ENCODE measurements around the gene PPP1R27. TPM values are rescaled to one million over a fixed set of nuclear protein-coding genes. Genes with fewer than 3 reads are reported as not detected.

PPP1R27 gene
- total RNA-seq, 1 donor from 2014 or later: not detected

DNA sequence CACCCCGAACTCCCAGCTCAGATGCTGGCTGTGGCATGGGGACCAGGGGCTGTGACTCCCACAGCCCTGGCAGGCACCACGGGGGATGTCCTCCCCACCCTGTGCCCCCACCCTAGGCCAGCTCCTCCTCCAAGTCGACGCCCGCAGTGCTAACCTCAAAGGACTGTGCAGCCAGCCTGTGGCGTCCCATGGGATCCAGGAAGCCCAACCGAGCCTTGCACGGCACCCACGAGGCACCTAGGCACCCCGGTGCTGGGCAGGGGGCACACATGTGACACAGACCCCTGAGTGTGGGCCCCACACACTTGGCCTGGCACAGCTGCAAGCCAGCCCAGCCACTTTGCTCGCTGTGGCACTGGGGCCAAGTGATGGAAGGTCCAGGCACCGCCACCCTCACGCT, 27.0 kb downstream of the PPP1R27 start:
- Mint-ChIP-seq H3K9me3 (ENCODE audit: low read depth) (no peaks in the 10 kb centered on the region), H3K4me1 (ENCODE audit: low read depth) (no peaks in the 10 kb centered on the region), H3K4me3 (ENCODE audit: low read depth) (no peak overlapping the region), H3K27ac (no peak overlapping the region), H3K27me3 (peaks cover 39% of the 10 kb centered on the region), H3K36me3 (ENCODE audit: insufficient read depth) (no peaks in the 10 kb centered on the region)
- DNase-seq (ENCODE audit: low spot score, unreplicated experiment): no peak
- TF ChIP-seq, protein P1, sequence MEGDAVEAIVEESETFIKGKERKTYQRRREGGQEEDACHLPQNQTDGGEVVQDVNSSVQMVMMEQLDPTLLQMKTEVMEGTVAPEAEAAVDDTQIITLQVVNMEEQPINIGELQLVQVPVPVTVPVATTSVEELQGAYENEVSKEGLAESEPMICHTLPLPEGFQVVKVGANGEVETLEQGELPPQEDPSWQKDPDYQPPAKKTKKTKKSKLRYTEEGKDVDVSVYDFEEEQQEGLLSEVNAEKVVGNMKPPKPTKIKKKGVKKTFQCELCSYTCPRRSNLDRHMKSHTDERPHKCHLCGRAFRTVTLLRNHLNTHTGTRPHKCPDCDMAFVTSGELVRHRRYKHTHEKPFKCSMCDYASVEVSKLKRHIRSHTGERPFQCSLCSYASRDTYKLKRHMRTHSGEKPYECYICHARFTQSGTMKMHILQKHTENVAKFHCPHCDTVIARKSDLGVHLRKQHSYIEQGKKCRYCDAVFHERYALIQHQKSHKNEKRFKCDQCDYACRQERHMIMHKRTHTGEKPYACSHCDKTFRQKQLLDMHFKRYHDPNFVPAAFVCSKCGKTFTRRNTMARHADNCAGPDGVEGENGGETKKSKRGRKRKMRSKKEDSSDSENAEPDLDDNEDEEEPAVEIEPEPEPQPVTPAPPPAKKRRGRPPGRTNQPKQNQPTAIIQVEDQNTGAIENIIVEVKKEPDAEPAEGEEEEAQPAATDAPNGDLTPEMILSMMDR (IDR thresholded peaks at IDR 0.05; ENCODE audit: unreplicated experiment): no peak

DNA sequence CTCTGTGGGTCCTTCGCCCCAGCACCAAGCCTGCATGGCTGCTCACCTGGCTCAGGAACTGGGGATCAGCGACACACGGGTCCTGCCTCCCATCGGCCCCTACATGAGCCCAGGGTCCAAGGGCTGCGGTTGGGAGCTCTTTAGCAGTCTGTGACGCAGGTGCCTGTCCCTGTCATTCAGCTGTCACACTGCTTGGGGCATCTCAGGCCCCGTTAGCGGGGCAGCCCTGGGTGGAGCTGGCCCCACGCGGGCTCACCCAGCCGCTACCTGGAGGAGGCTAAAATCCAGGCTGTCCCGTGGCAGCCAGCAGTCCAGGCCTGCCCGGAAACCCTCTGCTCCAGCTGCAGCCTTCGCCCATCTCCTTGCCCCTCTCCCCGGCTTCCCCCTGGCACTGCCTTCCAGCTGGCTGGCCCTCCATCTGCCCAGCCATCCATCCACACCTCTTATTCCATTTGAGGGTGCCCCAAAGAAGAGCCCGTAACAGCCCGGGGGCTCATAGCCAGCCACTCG, 27.6 kb downstream of the PPP1R27 start:
- no peak overlapping the region for H3K27ac Mint-ChIP-seq
- H3K4me1 Mint-ChIP-seq (ENCODE audit: low read depth): no peaks in the 10 kb centered on the region
- H3K36me3 Mint-ChIP-seq (ENCODE audit: insufficient read depth): no peaks in the 10 kb centered on the region
- no peak for DNase-seq (ENCODE audit: low spot score, unreplicated experiment)
- TF ChIP-seq, protein P1 (IDR thresholded peaks at IDR 0.05; ENCODE audit: unreplicated experiment): no peak
- H3K9me3 Mint-ChIP-seq (ENCODE audit: low read depth): no peaks in the 10 kb centered on the region
- H3K4me3 Mint-ChIP-seq (ENCODE audit: low read depth): no peak overlapping the region
- H3K27me3 Mint-ChIP-seq: peaks cover 44% of the 10 kb centered on the region

DNA sequence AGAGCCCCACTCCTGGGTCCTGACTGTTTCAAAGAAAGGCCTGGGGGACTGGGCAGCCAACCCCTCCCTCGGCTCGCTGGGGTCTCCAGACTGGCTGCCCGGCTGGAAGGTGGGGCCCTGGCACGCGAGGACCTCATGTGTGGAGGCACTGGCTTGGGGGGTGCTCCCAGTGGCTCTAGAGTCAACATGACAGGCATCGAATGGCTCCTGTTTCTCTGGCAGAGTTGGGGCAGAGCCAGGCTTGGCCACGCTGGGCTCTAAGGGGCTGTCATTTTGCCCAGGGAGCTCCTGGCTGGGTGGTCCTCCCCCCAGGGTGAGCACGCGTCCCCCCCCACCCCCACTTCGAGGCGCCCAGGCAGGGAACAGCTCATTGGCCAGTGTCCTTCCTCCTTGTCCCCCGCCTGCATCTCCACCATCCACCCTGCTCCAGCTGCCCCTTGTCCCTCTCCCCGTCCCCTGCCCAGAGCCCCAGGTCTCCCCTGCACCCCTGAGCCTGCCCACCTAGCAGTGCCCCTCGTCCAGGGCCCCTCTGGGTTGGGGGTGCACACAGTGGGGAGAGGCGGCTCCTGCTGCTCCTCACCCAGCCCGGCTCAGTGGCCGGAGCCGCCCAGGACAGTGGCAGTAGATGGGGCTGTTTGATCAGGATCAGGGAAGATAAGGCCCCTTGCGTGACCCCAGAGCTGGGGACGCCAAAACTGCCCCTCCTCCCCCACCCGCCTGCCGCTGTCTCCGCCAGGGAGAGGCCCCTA, 28.2 kb downstream of the PPP1R27 start:
- peaks cover 51% of the 10 kb centered on the region for H3K27me3 Mint-ChIP-seq
- H3K36me3 Mint-ChIP-seq (ENCODE audit: insufficient read depth): no peaks in the 10 kb centered on the region
- TF ChIP-seq, protein P1 (IDR thresholded peaks at IDR 0.05; ENCODE audit: unreplicated experiment): no peak
- no peak overlapping the region for H3K4me3 Mint-ChIP-seq (ENCODE audit: low read depth)
- no peak overlapping the region for H3K27ac Mint-ChIP-seq
- H3K9me3 Mint-ChIP-seq (ENCODE audit: low read depth): no peaks in the 10 kb centered on the region
- DNase-seq (ENCODE audit: low spot score, unreplicated experiment): no peak
- no peaks in the 10 kb centered on the region for H3K4me1 Mint-ChIP-seq (ENCODE audit: low read depth)

DNA sequence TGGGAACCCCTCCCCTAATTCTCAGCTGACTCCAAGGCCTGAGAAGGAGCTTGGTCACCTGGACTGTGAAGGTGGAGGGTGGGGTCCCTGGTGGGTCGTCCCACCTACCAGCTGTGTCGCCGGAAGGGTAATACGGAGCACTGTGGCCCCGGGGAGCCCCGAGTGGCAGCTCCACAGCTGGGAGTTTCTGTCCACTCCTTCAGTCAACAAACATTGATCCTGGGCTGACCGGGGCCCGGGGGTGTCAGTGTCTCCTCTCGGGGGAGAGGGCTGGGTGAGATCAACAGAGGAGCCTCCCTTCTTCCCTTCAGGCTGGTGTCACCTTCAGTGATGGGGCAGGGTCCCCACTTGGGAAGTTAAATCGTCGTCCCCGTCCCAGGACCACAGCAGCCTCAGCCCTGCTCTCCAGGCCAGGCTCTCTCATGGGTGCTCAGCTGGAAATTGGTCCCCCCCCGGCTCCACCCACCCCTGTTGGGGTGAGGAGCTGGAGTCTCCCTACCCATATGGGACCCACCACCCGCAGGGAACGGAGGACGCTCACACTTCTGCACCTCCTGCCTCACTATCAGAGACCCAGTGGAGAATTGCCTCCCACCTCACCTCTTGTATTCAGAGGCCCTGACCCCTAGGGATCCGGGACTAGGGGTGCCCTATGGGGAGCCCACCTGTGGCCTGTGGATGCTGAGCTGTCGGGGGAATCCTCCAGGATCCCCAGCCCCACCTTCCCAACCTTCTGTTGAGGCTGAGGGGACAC, 29.0 kb downstream of the PPP1R27 start:
- H3K27ac Mint-ChIP-seq: no peak overlapping the region
- TF ChIP-seq, protein P1 (IDR thresholded peaks at IDR 0.05; ENCODE audit: unreplicated experiment): no peak
- H3K4me3 Mint-ChIP-seq (ENCODE audit: low read depth): no peak overlapping the region
- H3K4me1 Mint-ChIP-seq (ENCODE audit: low read depth): no peaks in the 10 kb centered on the region
- no peak for DNase-seq (ENCODE audit: low spot score, unreplicated experiment)
- peaks cover 58% of the 10 kb centered on the region for H3K27me3 Mint-ChIP-seq
- no peaks in the 10 kb centered on the region for H3K9me3 Mint-ChIP-seq (ENCODE audit: low read depth)
- H3K36me3 Mint-ChIP-seq (ENCODE audit: insufficient read depth): no peaks in the 10 kb centered on the region

DNA sequence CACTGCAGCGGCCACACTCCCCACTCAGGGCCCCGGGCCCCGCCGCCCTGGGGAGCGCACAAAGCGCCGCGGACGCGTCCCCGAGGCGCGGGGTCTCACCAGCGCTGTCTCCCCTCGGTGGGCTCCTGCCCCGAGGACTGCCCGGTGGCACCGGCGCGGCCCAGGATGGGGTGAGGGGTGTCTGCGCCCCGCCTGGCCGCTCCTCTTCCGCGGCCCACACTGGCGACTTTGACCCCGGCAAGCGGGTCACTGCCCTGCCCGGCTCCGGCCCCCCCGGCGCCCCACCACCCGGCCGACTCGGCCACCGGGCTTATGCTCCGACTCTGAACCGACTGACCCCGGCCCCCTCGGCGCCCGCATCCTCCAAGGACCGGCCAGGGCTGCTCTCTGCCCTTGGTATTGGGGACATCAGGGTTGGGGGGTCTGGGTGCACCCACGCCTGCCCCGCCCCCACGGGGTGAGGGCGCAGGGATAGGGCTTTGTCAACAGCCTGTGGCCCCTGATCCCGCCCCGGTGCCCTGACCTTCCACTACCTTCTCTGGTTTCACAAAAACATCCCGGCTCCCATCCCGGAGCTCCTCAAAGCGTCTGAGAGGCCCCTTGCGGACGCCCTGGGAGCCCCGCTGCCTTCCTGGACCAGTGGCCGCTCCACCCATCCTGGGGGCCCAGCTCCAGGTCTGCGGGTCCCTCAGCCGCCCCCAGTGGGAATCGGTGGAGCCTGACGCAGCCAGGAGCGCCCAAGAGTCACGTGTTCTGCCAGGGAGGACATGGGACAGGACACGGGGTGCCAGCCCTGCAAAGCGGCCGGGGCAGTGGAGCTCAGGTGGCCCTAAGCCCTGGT, 30.1 kb downstream of the PPP1R27 start:
- Mint-ChIP-seq H3K4me3 (ENCODE audit: low read depth) (no peak overlapping the region), H3K4me1 (ENCODE audit: low read depth) (no peaks in the 10 kb centered on the region), H3K27ac (no peak overlapping the region), H3K9me3 (ENCODE audit: low read depth) (peaks cover 3% of the 10 kb centered on the region), H3K27me3 (peaks cover 69% of the 10 kb centered on the region), H3K36me3 (ENCODE audit: insufficient read depth) (peaks cover 1% of the 10 kb centered on the region)
- TF ChIP-seq, protein P1 (IDR thresholded peaks at IDR 0.05; ENCODE audit: unreplicated experiment): no peak
- DNase-seq (ENCODE audit: low spot score, unreplicated experiment): no peak
